Choroid plexus epithelial cell (primary cell): ENCODE results near the gene ADAM21.
"Not testable (repeated sequence)": the region's sequence is repeated elsewhere in the genome, so short reads cannot be mapped to it uniquely, and the experiment has no call there.

ENCODE experiments used
- DNase-seq: peaks from one replicate; pipeline ENCODE4 v3.0.0-alpha.2; 2010; ENCODE audit warnings: low read depth
- H3K4me3 ChIP-seq: 2 replicates; pipeline ENCODE4 v1.5.1; 2011; ENCODE audit warnings: low read depth, mild to moderate bottlenecking, control low read depth, low read length, moderate library complexity
- TF ChIP-seq, protein P1 (sequence below): conservative IDR thresholded peaks from 2 replicates; pipeline ENCODE4 v1.5.1; 2011; ENCODE audit warnings: low read depth, mild to moderate bottlenecking, control low read depth, inconsistent platforms, low read length, moderate library complexity

ADAM21 gene

DNA sequence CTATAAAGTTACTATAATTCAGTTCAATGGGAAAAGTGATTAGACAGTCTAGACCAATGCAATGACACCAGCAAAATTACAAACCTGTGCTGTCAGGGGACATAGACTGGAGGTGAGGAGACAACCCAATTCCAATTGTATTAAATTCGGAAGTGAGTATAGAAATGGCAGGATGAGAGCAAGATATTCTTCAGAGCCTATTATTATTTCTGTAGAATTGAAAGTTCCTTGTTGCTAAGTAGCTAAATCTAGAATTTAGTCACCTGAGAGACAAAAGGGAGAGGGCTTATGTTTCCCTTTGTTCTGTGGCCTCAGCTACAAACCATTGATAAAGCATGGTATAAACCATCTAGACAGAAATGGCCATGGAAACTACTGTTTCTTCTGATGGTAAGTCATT lies at the start of gene ADAM21:
Gene ADAM21, plus strand, starts transcription at position 301 of the 400 bp plus-strand sequence. CDS start 5,326 bp downstream, outside the sequence.
- H3K4me3 ChIP-seq, result no peak within 1 kb of the TSS
- TF ChIP-seq, protein P1, sequence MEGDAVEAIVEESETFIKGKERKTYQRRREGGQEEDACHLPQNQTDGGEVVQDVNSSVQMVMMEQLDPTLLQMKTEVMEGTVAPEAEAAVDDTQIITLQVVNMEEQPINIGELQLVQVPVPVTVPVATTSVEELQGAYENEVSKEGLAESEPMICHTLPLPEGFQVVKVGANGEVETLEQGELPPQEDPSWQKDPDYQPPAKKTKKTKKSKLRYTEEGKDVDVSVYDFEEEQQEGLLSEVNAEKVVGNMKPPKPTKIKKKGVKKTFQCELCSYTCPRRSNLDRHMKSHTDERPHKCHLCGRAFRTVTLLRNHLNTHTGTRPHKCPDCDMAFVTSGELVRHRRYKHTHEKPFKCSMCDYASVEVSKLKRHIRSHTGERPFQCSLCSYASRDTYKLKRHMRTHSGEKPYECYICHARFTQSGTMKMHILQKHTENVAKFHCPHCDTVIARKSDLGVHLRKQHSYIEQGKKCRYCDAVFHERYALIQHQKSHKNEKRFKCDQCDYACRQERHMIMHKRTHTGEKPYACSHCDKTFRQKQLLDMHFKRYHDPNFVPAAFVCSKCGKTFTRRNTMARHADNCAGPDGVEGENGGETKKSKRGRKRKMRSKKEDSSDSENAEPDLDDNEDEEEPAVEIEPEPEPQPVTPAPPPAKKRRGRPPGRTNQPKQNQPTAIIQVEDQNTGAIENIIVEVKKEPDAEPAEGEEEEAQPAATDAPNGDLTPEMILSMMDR, result no peak
- DNase-seq, result no peak

DNA sequence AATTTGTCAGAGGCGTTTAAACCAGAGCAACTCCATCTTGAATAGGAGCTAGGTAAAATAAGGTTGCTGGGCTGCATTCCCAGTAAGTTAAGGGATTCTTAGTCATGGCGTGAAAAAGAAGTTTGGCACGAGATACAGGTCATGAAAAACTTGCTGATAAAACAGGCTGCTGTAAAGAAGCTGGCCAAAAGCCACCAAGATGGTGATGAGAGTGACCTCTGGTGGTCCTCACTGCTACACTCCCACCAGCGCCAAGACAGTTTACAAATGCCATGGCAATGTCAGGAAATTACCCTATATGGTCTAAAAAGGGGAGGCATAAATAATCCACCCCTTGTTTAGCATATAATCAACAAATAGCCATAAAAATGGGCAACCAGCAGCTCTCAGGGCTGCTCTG lies 48.6 kb upstream of the ADAM21 start:
- not testable (repeated sequence) for H3K4me3 ChIP-seq
- peak; percentile 46 for DNase-seq

DNA sequence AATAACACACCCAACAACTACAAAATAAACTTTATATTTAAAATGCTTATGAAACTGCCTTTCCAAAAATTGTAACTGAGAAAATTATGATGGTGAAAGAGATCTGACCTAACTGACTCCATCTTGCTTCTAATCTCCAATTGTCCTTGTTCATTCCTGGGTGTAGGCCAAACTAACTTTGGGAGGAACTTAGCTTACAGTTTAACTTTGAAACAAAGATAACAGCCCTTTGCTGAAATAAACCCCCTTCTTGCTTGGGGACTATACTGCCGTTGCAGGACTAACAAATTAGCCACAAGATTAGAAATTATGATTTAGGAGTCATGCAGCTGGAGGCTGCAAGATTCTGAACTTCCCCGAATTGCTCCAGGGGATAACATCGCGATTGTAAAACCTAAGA lies 45.8 kb upstream of the ADAM21 start:
- H3K4me3 ChIP-seq, DNase-seq: not testable (repeated sequence)

DNA sequence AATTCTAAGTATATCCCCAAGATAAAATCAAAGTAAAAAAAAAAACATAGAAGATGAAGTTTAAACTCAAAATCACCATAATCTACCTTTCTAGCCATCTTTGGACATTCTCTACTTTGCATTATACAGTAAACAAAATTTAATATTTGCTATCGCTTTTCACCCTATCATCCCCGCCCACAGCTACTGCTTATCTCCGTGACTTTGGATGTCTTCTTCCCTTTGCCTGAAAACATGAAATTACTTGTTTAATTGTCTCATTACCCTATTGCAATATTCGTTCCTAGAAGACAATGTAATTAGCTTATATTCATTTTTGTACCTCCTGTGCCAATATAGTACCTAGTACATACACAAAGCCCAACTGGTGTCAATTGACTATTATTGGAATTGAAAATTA lies 44.4 kb upstream of the ADAM21 start:
- no peak overlapping the region for H3K4me3 ChIP-seq
- DNase-seq, result no peak
- TF ChIP-seq, protein P1, result no peak

DNA sequence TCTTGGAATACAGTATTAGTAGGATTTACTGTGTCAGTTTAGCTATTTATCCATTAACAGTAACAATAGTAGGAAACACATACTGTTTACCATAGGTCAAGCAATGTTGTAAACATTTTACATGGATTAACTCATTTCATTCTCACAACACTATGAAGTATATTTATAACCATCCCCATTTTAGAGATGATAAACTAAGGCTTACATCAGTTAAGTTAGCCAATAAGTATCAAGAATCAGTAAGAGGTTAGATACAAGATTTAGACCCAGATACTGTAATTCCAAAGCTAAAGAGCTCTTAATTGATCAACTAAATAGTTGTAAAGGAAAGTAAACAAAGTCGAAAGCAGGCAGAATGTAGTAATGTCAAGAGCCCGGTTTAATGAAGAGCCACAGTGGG lies 36.2 kb upstream of the ADAM21 start:
- peak overlapping the region; percentile 67 for H3K4me3 ChIP-seq
- TF ChIP-seq, protein P1, result no peak
- DNase-seq, result no peak

DNA sequence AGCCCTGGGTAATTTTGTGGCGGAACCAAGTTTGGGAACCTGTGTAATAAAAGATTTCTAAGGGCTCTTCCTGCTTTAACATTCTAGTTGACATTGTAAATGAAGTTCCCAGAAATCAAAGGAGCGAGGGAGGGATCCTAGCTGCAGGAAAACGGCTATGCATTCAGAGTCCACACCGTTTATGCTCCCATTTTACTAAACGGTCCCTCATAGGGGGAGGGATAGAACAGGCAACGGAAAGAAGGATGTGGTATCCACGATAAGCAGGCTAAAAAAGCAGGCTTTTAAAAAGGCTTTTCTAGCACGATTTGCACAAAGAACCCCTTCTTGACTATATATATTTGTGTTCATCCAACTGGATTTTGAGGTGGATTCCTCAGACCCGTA lies 35.6 kb upstream of the ADAM21 start:
- TF ChIP-seq, protein P1, result peak; percentile 2

DNA sequence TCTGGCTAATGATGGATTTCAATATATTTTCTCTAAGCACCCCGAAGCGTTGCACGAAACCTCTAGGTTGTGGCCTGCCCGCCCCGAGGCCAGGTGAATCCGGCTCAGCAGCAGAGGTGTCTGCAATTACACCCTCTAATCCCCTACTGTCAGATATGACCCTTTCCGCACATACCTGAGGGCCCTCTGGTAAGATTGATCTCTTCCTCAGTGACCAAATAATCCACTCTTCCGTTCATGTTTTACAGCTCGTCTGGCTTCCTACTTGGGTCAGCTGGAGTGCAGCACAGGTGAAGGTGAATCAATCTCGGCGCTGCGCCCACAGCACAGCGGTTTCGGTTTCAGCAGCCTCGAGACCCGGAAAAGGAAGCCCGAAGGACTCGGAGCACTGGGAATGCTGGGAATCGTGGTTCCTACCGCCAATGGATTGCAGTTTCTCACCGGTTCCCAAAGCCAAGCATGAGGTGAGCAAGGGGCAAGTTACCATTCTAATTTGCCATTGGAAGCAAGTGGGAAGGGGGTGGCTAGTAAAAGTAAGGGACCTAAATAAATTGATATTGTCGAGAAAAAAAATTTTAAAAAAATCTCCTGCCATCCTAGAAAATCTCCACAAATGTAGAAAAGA lies 35.1 kb upstream of the ADAM21 start, which contains the start of gene SYNJ2BP:
Gene SYNJ2BP, minus strand, starts transcription at position 366 of the 625 bp plus-strand sequence. Its CDS starts 127 bp downstream, at position 239.
- peak within 1 kb of the TSS; percentile 67 for H3K4me3 ChIP-seq
- TF ChIP-seq, protein P1, result no peak
- peak; percentile 69 for DNase-seq

More for the DNA sequence above, 35.6 kb upstream of the ADAM21 start:
- peak; percentile 14 for DNase-seq
- peak overlapping the region; percentile 67 for H3K4me3 ChIP-seq

DNA sequence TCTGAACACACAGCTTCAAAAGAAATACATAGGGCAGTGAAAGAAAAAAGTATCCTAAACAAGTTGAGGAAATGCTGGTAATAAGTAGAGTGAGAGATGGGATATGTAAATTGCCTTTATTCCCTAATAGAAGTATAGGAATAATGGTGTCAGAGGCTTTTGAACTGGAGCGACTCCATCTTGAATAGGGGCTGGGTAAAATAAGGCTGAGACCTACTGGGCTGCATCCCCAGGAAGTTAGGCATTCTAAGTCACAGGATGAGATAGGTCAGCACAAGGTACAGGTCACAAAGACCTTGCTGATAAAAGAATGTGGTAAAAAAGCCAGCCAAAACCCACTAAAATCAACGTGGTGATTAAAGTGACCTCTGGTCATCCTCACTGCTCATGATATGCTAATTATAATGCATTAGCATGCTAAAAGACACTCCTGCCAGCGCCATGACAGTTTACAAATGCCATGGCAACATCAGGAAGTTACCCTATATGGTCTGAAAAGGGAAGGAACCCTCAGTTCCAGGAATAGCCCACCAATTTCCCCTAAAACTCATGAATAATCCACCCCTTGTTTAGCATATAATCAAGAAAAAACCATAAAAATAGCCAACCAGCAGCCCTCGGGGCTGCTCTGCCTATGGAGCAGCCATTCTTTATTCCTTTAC lies 32.6 kb upstream of the ADAM21 start:
- DNase-seq, H3K4me3 ChIP-seq: not testable (repeated sequence)
